Measurements from ENCODE around the gene HAPSTR1. TPM values are rescaled to one million over a fixed set of nuclear protein-coding genes. Genes with fewer than 3 reads are reported as not detected.

The HAPSTR1 gene
- total RNA-seq, 1 donor: 93.4 TPM

DNA sequence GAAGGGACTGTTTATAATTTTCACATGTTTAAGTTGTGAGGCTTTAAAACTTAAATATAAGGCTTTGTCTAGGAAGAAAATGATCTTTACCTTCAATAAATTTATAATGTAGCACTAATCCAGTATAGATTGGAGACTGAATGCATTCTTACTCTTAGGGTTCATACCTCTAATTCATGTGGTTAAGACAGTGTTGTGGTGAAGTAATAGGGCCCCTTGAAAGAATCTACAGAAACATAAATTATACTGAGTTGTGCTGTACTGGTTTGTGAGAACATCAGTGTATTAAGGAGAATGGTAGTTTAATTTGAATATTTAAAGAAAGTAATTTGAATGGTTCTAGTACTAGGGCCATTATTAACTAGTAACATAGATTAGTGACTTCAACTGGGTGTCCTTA is 13.7 kb downstream of the HAPSTR1 start:
- Histone ChIP-seq H2AFZ (ENCODE audit: low read length) (no peak overlapping the region), H3K27ac (ENCODE audit: low read depth, low read length) (peak overlapping the region; percentile 21), H3K9me3 (ENCODE audit: low read depth, low read length) (no peaks in the 10 kb centered on the region), H3K4me3 (ENCODE audit: insufficient read depth, low read length) (no peak overlapping the region), H4K20me1 (ENCODE audit: insufficient read depth, low read length) (peaks cover 96% of the 10 kb centered on the region), H3K4me1 (ENCODE audit: insufficient read depth, low read length) (peaks cover 58% of the 10 kb centered on the region), H3K4me2 (ENCODE audit: insufficient read depth, low read length) (peak overlapping the region; percentile 6), H3K27me3 (ENCODE audit: insufficient read depth, low read length) (no peaks in the 10 kb centered on the region), H3K36me3 (ENCODE audit: insufficient read depth, low read length) (peaks cover 78% of the 10 kb centered on the region), H3K79me2 (ENCODE audit: insufficient read depth, low read length) (peaks cover 100% of the 10 kb centered on the region)
- TF ChIP-seq, protein P1, sequence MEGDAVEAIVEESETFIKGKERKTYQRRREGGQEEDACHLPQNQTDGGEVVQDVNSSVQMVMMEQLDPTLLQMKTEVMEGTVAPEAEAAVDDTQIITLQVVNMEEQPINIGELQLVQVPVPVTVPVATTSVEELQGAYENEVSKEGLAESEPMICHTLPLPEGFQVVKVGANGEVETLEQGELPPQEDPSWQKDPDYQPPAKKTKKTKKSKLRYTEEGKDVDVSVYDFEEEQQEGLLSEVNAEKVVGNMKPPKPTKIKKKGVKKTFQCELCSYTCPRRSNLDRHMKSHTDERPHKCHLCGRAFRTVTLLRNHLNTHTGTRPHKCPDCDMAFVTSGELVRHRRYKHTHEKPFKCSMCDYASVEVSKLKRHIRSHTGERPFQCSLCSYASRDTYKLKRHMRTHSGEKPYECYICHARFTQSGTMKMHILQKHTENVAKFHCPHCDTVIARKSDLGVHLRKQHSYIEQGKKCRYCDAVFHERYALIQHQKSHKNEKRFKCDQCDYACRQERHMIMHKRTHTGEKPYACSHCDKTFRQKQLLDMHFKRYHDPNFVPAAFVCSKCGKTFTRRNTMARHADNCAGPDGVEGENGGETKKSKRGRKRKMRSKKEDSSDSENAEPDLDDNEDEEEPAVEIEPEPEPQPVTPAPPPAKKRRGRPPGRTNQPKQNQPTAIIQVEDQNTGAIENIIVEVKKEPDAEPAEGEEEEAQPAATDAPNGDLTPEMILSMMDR (IDR thresholded peaks at IDR 0.05; ENCODE audit: extremely low read depth, low read depth, low read length): no peak
- no peak for DNase-seq (ENCODE audit: insufficient read length, low spot score, missing footprints)

DNA sequence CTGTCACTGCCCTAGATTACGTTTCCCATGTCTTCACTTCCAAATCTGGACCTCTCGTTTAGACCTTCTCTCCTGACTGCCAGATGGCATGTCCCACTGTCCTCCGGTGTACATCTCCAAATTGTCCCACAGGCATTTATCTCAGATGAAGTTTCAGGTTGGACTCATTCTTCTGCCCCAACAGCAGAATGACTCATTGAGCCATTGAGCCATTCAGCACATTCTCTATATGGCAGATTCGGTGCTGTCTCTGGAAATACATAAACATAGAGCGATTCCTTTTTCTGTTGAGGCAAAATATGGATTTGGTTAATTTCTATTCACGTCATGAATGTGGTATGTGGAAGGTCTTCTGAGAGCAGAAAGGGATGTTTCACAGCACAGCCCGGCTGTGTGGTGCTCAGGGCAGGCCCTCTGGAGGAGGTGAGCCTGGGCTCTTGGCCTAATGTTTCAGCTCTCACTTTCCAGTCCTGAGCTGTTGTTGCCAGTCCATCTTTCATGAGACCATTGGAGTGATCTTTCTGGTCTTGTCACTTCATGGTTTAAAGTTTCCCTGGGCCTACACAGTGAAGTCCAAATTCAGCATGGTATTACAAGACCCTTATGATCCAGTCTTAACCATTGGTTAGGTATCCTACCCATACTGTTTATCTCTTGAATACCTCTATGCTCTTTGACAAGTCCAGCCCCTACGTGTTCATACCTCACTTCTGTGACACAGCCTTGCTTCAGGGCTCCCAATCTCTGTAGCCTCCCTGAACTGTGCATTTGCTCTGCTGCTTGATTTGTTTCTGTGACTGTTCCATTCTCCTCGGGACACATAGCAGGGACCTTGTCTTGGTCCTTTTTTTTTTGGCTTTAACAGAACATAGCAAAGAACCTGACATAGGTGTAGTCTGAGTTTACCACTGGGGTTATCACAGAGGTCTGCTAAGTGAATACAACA is 15.9 kb downstream of the HAPSTR1 start:
- peak overlapping the region; percentile 27 for H3K4me2 ChIP-seq (ENCODE audit: insufficient read depth, low read length)
- no peak overlapping the region for H2AFZ ChIP-seq (ENCODE audit: low read length)

DNA sequence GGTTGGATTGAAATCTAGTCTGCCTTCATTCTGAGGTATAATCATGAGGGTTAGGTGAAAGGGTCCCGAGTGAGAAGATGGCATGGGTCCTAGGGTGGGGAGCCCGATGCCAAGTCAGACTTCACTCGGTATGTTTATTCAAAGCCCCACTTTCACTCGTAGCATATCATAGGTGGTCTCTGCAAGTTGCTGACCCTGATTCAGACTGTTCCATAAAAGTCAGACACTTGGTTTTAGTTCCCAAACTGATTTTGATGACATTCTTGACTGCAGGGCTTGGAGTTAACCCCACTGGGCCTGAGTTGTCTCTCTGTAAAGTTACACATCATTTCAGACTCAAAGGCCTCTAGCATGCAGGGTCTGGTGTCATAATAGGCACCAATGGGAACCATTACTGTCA is 17.8 kb downstream of the HAPSTR1 start:
- no peaks in the 10 kb centered on the region for H3K9me3 ChIP-seq (ENCODE audit: low read depth, low read length)
- peaks cover 53% of the 10 kb centered on the region for H3K36me3 ChIP-seq (ENCODE audit: insufficient read depth, low read length)
- no peak overlapping the region for H2AFZ ChIP-seq (ENCODE audit: low read length)
- H4K20me1 ChIP-seq (ENCODE audit: insufficient read depth, low read length): peaks cover 98% of the 10 kb centered on the region
- H3K4me1 ChIP-seq (ENCODE audit: insufficient read depth, low read length): peaks cover 56% of the 10 kb centered on the region
- no peaks in the 10 kb centered on the region for H3K27me3 ChIP-seq (ENCODE audit: insufficient read depth, low read length)
- no peak overlapping the region for H3K4me3 ChIP-seq (ENCODE audit: insufficient read depth, low read length)
- TF ChIP-seq, protein P1 (IDR thresholded peaks at IDR 0.05; ENCODE audit: extremely low read depth, low read depth, low read length): no peak
- peaks cover 99% of the 10 kb centered on the region for H3K79me2 ChIP-seq (ENCODE audit: insufficient read depth, low read length)
- no peak overlapping the region for H3K4me2 ChIP-seq (ENCODE audit: insufficient read depth, low read length)
- DNase-seq (ENCODE audit: insufficient read length, low spot score, missing footprints): peak; percentile 34
- peak overlapping the region; percentile 76 for H3K27ac ChIP-seq (ENCODE audit: low read depth, low read length)

More for the DNA sequence above, 15.9 kb downstream of the HAPSTR1 start:
- peaks cover 69% of the 10 kb centered on the region for H3K36me3 ChIP-seq (ENCODE audit: insufficient read depth, low read length)
- H3K27ac ChIP-seq (ENCODE audit: low read depth, low read length): peak overlapping the region; percentile 54
- peaks cover 96% of the 10 kb centered on the region for H4K20me1 ChIP-seq (ENCODE audit: insufficient read depth, low read length)
- no peaks in the 10 kb centered on the region for H3K27me3 ChIP-seq (ENCODE audit: insufficient read depth, low read length)
- TF ChIP-seq, protein P1 (IDR thresholded peaks at IDR 0.05; ENCODE audit: extremely low read depth, low read depth, low read length): no peak
- H3K4me3 ChIP-seq (ENCODE audit: insufficient read depth, low read length): no peak overlapping the region
- peaks cover 99% of the 10 kb centered on the region for H3K79me2 ChIP-seq (ENCODE audit: insufficient read depth, low read length)
- H3K4me1 ChIP-seq (ENCODE audit: insufficient read depth, low read length): peaks cover 58% of the 10 kb centered on the region
- no peaks in the 10 kb centered on the region for H3K9me3 ChIP-seq (ENCODE audit: low read depth, low read length)
- DNase-seq (ENCODE audit: insufficient read length, low spot score, missing footprints): peak; percentile 35

DNA sequence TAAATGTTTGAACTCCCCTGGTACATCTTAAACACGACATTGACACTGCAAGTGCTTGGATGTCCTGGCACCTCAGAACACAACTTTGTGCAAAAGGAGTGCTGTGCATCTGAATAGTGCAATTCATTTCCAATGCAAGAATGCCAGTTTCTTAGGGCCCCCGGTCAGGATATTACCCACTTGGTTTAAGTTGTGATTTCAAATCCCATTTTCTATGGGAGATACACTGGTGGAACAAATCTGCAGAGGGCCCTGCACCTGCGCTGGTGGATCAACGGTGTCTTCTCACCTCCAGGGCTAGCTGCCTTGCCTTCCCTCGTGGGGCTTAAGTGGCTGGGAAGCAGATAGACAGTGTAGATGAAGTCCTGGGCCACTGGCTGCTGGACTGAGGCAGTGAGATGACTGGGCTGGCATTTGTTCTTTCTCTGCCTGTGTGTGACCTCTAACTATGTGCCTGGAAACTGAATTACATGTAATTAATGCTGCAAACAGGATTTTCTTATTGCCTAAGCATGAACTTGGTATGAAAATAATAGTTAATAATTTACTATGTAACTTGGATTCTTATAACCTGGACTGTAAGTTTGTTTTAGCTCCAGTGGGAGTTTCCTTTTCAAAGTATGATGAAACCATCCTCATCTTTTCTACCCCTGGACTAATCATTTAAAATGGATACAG is 20.9 kb downstream of the HAPSTR1 start:
- peak; percentile 30 for DNase-seq (ENCODE audit: insufficient read length, low spot score, missing footprints)
- H3K27me3 ChIP-seq (ENCODE audit: insufficient read depth, low read length): no peaks in the 10 kb centered on the region
- peak overlapping the region; percentile 76 for H3K27ac ChIP-seq (ENCODE audit: low read depth, low read length)
- peaks cover 98% of the 10 kb centered on the region for H4K20me1 ChIP-seq (ENCODE audit: insufficient read depth, low read length)
- no peak overlapping the region for H3K4me3 ChIP-seq (ENCODE audit: insufficient read depth, low read length)
- TF ChIP-seq, protein P1 (IDR thresholded peaks at IDR 0.05; ENCODE audit: extremely low read depth, low read depth, low read length): no peak
- peak overlapping the region; percentile 15 for H3K4me2 ChIP-seq (ENCODE audit: insufficient read depth, low read length)
- peaks cover 38% of the 10 kb centered on the region for H3K36me3 ChIP-seq (ENCODE audit: insufficient read depth, low read length)
- no peaks in the 10 kb centered on the region for H3K9me3 ChIP-seq (ENCODE audit: low read depth, low read length)
- H2AFZ ChIP-seq (ENCODE audit: low read length): no peak overlapping the region
- peaks cover 99% of the 10 kb centered on the region for H3K79me2 ChIP-seq (ENCODE audit: insufficient read depth, low read length)
- H3K4me1 ChIP-seq (ENCODE audit: insufficient read depth, low read length): peaks cover 45% of the 10 kb centered on the region
